Measurements from ENCODE around the gene DUSP12. TPM values are rescaled to one million over a fixed set of nuclear protein-coding genes. Genes with fewer than 3 reads are reported as not detected.

DUSP12 gene
- total RNA-seq, 2 experiments from 2014 or later, result 25.9 to 28.5 TPM

GRCh38 chr1:161777261-161777660 lies 27.7 kb downstream of the DUSP12 start:
- Mint-ChIP-seq H3K36me3 (peaks cover 4% of the 10 kb centered on the region), H3K27ac (no peak overlapping the region), H3K27me3 (no peaks in the 10 kb centered on the region), H3K4me1 (ENCODE audit: low read depth) (peaks cover 9% of the 10 kb centered on the region), H3K4me3 (no peak overlapping the region), H3K9me3 (no peaks in the 10 kb centered on the region)
- DNase-seq, result no peak
- POLR2A ChIA-PET, result no interaction called here
- intact Hi-C loops (cut with micrococcal nuclease), result loop anchor here (10.0 kb wide), 1 partner anchor 618 kb away; no protein-coding TSS in a partner anchor
- CTCF ChIA-PET, result interaction anchor here (1.7 kb wide), 1 partner anchor 260 kb away, joined by 5 read pairs; no protein-coding TSS in a partner anchor

- H3K4me1 Mint-ChIP-seq (ENCODE audit: low read depth), result peaks cover 9% of the 10 kb centered on the region
- H3K4me3 Mint-ChIP-seq, result no peak overlapping the region
- no peak overlapping the region for H3K27ac Mint-ChIP-seq
- ChIA-PET POLR2A (no interaction called here), CTCF (interaction anchor here (1.4 kb wide), 1 partner anchor 14 kb away, joined by 5 read pairs; no protein-coding TSS in a partner anchor)
- no peaks in the 10 kb centered on the region for H3K9me3 Mint-ChIP-seq
- intact Hi-C loops (cut with micrococcal nuclease), result loop anchor here (10.0 kb wide), 1 partner anchor 616 kb away; no protein-coding TSS in a partner anchor
- DNase-seq, result no peak
- no peaks in the 10 kb centered on the region for H3K27me3 Mint-ChIP-seq
- peaks cover 8% of the 10 kb centered on the region for H3K36me3 Mint-ChIP-seq
Measured at GRCh38 chr1:161778522-161778921, 28.9 kb downstream of the DUSP12 start.

- no peak overlapping the region for H3K27ac Mint-ChIP-seq
- H3K36me3 Mint-ChIP-seq, result peaks cover 15% of the 10 kb centered on the region
- DNase-seq, result no peak
- H3K4me1 Mint-ChIP-seq (ENCODE audit: low read depth), result peaks cover 9% of the 10 kb centered on the region
- H3K4me3 Mint-ChIP-seq, result no peak overlapping the region
- H3K27me3 Mint-ChIP-seq, result no peaks in the 10 kb centered on the region
- ChIA-PET CTCF (no interaction called here), POLR2A (no interaction called here)
- intact Hi-C loops (cut with micrococcal nuclease), result loop anchor here (10.0 kb wide), 1 partner anchor 615 kb away; no protein-coding TSS in a partner anchor
- no peaks in the 10 kb centered on the region for H3K9me3 Mint-ChIP-seq
Measured at GRCh38 chr1:161779393-161779792, 29.8 kb downstream of the DUSP12 start.

- intact Hi-C loops (cut with micrococcal nuclease), result no loop called here
- Mint-ChIP-seq H3K27me3 (no peaks in the 10 kb centered on the region), H3K4me3 (no peak overlapping the region), H3K9me3 (no peaks in the 10 kb centered on the region), H3K36me3 (peaks cover 28% of the 10 kb centered on the region), H3K4me1 (ENCODE audit: low read depth) (peaks cover 9% of the 10 kb centered on the region), H3K27ac (no peak overlapping the region)
- ChIA-PET CTCF (interaction anchor here (2.0 kb wide), 1 partner anchor 11 kb away, joined by 7 read pairs; no protein-coding TSS in a partner anchor), POLR2A (no interaction called here)
- DNase-seq, result no peak
Measured at GRCh38 chr1:161781995-161782394, 32.4 kb downstream of the DUSP12 start.

- intact Hi-C loops (cut with micrococcal nuclease), result no loop called here
- H3K36me3 Mint-ChIP-seq, result peaks cover 29% of the 10 kb centered on the region
- peaks cover 9% of the 10 kb centered on the region for H3K4me1 Mint-ChIP-seq (ENCODE audit: low read depth)
- ChIA-PET POLR2A (interaction anchor here (1.2 kb wide), 1 partner anchor 11 kb away, joined by 3 read pairs; no protein-coding TSS in a partner anchor), CTCF (interaction anchor here (2.0 kb wide), 1 partner anchor 10 kb away, joined by 7 read pairs; no protein-coding TSS in a partner anchor)
- no peak overlapping the region for H3K27ac Mint-ChIP-seq
- H3K27me3 Mint-ChIP-seq, result no peaks in the 10 kb centered on the region
- no peak overlapping the region for H3K4me3 Mint-ChIP-seq
- peak; percentile 18 for DNase-seq
- no peaks in the 10 kb centered on the region for H3K9me3 Mint-ChIP-seq
Measured at GRCh38 chr1:161782886-161783285, 33.3 kb downstream of the DUSP12 start.

- Mint-ChIP-seq H3K9me3 (no peaks in the 10 kb centered on the region), H3K36me3 (peaks cover 30% of the 10 kb centered on the region), H3K4me1 (ENCODE audit: low read depth) (peaks cover 8% of the 10 kb centered on the region), H3K4me3 (no peak overlapping the region), H3K27me3 (no peaks in the 10 kb centered on the region), H3K27ac (no peak overlapping the region)
- ChIA-PET POLR2A (no interaction called here), CTCF (interaction anchor here (1.3 kb wide), 1 partner anchor 252 kb away, joined by 4 read pairs; no protein-coding TSS in a partner anchor)
- intact Hi-C loops (cut with micrococcal nuclease), result no loop called here
- no peak for DNase-seq
Measured at GRCh38 chr1:161784968-161785367, 35.4 kb downstream of the DUSP12 start.

- intact Hi-C loops (cut with micrococcal nuclease), result no loop called here
- Mint-ChIP-seq H3K9me3 (no peaks in the 10 kb centered on the region), H3K27me3 (no peaks in the 10 kb centered on the region), H3K4me1 (ENCODE audit: low read depth) (peaks cover 12% of the 10 kb centered on the region), H3K36me3 (peaks cover 35% of the 10 kb centered on the region), H3K27ac (no peak overlapping the region), H3K4me3 (no peak overlapping the region)
- CTCF ChIA-PET, result no interaction called here
- DNase-seq, result no peak
- POLR2A ChIA-PET, result no interaction called here
Measured at GRCh38 chr1:161787355-161787754, 37.8 kb downstream of the DUSP12 start.

- H3K27me3 Mint-ChIP-seq, result no peaks in the 10 kb centered on the region
- ChIA-PET POLR2A (no interaction called here), CTCF (interaction anchor here (2.0 to 4.6 kb wide), 2 partner anchors 89 to 246 kb away, joined by 5 to 144 read pairs; no protein-coding TSS in a partner anchor)
- H3K4me1 Mint-ChIP-seq (ENCODE audit: low read depth), result peaks cover 22% of the 10 kb centered on the region
- peaks cover 40% of the 10 kb centered on the region for H3K36me3 Mint-ChIP-seq
- H3K27ac Mint-ChIP-seq, result no peak overlapping the region
- H3K4me3 Mint-ChIP-seq, result no peak overlapping the region
- no peak for DNase-seq
- H3K9me3 Mint-ChIP-seq, result no peaks in the 10 kb centered on the region
- intact Hi-C loops (cut with micrococcal nuclease), result no loop called here
Measured at GRCh38 chr1:161790587-161791317, 41.2 kb downstream of the DUSP12 start.

GRCh38 chr1:161791904-161792655 lies 42.5 kb downstream of the DUSP12 start:
- H3K27ac Mint-ChIP-seq, result no peak overlapping the region
- no peaks in the 10 kb centered on the region for H3K9me3 Mint-ChIP-seq
- POLR2A ChIA-PET, result interaction anchor here (1.5 kb wide), 1 partner anchor 245 kb away, joined by 6 read pairs; no protein-coding TSS in a partner anchor
- H3K36me3 Mint-ChIP-seq, result peaks cover 35% of the 10 kb centered on the region
- H3K27me3 Mint-ChIP-seq, result no peaks in the 10 kb centered on the region
- intact Hi-C loops (cut with micrococcal nuclease), result loop anchor here (1.0 to 2.0 kb wide), 8 partner anchors 19 to 245 kb away; no protein-coding TSS in a partner anchor
- peaks cover 22% of the 10 kb centered on the region for H3K4me1 Mint-ChIP-seq (ENCODE audit: low read depth)
- no peak for DNase-seq
- H3K4me3 Mint-ChIP-seq, result no peak overlapping the region
- CTCF ChIA-PET, result interaction anchor here (0.7 to 4.6 kb wide), 38 partner anchors 8 to 1523 kb away, joined by 3 to 144 read pairs (median 4); partner anchors contain the start of genes DUSP12 and OLFML2B

- DNase-seq, result no peak
- Mint-ChIP-seq H3K27ac (peak overlapping the region; percentile 52), H3K4me3 (no peak overlapping the region), H3K27me3 (no peaks in the 10 kb centered on the region), H3K9me3 (no peaks in the 10 kb centered on the region), H3K36me3 (peaks cover 41% of the 10 kb centered on the region), H3K4me1 (ENCODE audit: low read depth) (peaks cover 22% of the 10 kb centered on the region)
- intact Hi-C loops (cut with micrococcal nuclease), result loop anchor here (1.0 to 2.0 kb wide), 8 partner anchors 20 to 245 kb away; no protein-coding TSS in a partner anchor
- ChIA-PET CTCF (interaction anchor here (0.7 to 4.6 kb wide), 39 partner anchors 9 to 1523 kb away, joined by 3 to 144 read pairs (median 4); partner anchors contain the start of genes DUSP12 and OLFML2B), POLR2A (interaction anchor here (0.5 to 1.5 kb wide), 2 partner anchors 122 to 244 kb away, joined by 4 to 6 read pairs; no protein-coding TSS in a partner anchor)
Measured at GRCh38 chr1:161792740-161793139, 43.2 kb downstream of the DUSP12 start.

- ChIA-PET POLR2A (no interaction called here), CTCF (no interaction called here)
- intact Hi-C loops (cut with micrococcal nuclease), result no loop called here
- Mint-ChIP-seq H3K36me3 (peaks cover 42% of the 10 kb centered on the region), H3K9me3 (no peaks in the 10 kb centered on the region), H3K4me3 (no peak overlapping the region), H3K27me3 (no peaks in the 10 kb centered on the region), H3K4me1 (ENCODE audit: low read depth) (peaks cover 11% of the 10 kb centered on the region), H3K27ac (no peak overlapping the region)
- no peak for DNase-seq
Measured at GRCh38 chr1:161799792-161800191, 50.2 kb downstream of the DUSP12 start.

- Mint-ChIP-seq H3K4me3 (no peak overlapping the region), H3K9me3 (no peaks in the 10 kb centered on the region), H3K27ac (no peak overlapping the region), H3K27me3 (no peaks in the 10 kb centered on the region), H3K4me1 (ENCODE audit: low read depth) (peaks cover 25% of the 10 kb centered on the region), H3K36me3 (peaks cover 43% of the 10 kb centered on the region)
- DNase-seq, result no peak
- CTCF ChIA-PET, result interaction anchor here (2.2 kb wide), 1 partner anchor 235 kb away, joined by 8 read pairs; no protein-coding TSS in a partner anchor
- POLR2A ChIA-PET, result no interaction called here
- intact Hi-C loops (cut with micrococcal nuclease), result loop anchor here (1.0 kb wide), 1 partner anchor 11 kb away; no protein-coding TSS in a partner anchor
Measured at GRCh38 chr1:161801955-161802354, 52.4 kb downstream of the DUSP12 start.

Data from activated CD4-positive, alpha-beta memory T cell treated with anti-CD3 and anti-CD28 coated beads for 36 hours (primary cell).